Fibroblast of mammary gland (primary cell): Measurements from ENCODE around the gene ARHGAP21.

ENCODE experiments used
- DNase-seq: peaks from one replicate; pipeline ENCODE4 v3.0.0-alpha.2; 2010; ENCODE audit warnings: low read depth
- H3K4me3 ChIP-seq: 2 replicates; pipeline ENCODE4 v1.5.1; 2011; ENCODE audit warnings: low read depth, mild to moderate bottlenecking, low read length, moderate library complexity; ENCODE audit not compliant: control insufficient read depth
- TF ChIP-seq, protein P1 (sequence below): conservative IDR thresholded peaks from 2 replicates; pipeline ENCODE4 v1.5.1; 2011; ENCODE audit warnings: low read depth, low read length, inconsistent platforms; ENCODE audit not compliant: control insufficient read depth, insufficient read depth

The ARHGAP21 gene

GRCh38 chr10:24618401-24618800, 105.3 kb downstream of the ARHGAP21 start:
- H3K4me3 ChIP-seq, result no peak overlapping the region
- DNase-seq, result no peak
- TF ChIP-seq, protein P1, sequence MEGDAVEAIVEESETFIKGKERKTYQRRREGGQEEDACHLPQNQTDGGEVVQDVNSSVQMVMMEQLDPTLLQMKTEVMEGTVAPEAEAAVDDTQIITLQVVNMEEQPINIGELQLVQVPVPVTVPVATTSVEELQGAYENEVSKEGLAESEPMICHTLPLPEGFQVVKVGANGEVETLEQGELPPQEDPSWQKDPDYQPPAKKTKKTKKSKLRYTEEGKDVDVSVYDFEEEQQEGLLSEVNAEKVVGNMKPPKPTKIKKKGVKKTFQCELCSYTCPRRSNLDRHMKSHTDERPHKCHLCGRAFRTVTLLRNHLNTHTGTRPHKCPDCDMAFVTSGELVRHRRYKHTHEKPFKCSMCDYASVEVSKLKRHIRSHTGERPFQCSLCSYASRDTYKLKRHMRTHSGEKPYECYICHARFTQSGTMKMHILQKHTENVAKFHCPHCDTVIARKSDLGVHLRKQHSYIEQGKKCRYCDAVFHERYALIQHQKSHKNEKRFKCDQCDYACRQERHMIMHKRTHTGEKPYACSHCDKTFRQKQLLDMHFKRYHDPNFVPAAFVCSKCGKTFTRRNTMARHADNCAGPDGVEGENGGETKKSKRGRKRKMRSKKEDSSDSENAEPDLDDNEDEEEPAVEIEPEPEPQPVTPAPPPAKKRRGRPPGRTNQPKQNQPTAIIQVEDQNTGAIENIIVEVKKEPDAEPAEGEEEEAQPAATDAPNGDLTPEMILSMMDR, result no peak

- DNase-seq, result peak; percentile 57
- H3K4me3 ChIP-seq, result no peak overlapping the region
- TF ChIP-seq, protein P1, result peak; percentile 84
These were observed 105.8 kb downstream of the ARHGAP21 start for GRCh38 chr10:24617771-24618396.

DNA sequence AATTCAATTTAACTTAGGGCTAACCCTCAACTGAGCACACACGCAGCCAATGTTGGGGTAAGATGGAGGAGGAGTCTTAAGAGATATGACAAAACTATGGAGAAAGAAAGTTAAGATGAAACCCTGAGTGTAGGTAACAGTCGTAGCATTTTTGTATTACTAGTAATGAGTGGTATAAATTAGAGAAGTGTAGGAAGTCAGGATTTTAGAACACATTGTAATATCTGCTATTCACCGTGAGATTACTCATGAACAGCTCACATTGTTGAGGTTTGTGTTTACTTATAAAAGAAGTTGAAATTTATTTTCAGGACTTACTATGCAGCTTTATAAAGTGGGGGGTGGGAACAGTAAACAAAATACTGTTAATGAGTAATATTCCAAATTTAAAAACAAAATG, 107.2 kb downstream of the ARHGAP21 start:
- DNase-seq, result peak; percentile 59
- TF ChIP-seq, protein P1, result no peak
- no peak overlapping the region for H3K4me3 ChIP-seq

DNA sequence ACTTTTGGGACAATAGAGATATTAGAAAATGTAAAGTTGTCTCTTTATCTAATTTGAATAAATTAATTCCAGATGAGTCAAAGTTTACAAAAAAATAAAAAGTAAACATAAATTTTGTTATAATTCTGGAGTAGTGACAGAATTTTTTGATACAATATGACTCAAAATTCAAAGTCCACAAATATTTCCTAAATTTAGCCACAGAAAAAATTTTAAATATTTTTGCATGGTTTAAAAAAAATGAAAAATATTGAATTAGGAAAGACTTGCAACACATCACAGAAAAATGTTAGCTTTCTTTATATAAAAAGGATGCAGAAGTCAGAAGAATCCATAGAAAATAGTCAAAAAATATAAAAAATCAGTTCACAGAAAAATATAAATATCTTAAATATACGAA, 117.7 kb downstream of the ARHGAP21 start:
- no peak for DNase-seq
- TF ChIP-seq, protein P1, result no peak
- no peak overlapping the region for H3K4me3 ChIP-seq

DNA sequence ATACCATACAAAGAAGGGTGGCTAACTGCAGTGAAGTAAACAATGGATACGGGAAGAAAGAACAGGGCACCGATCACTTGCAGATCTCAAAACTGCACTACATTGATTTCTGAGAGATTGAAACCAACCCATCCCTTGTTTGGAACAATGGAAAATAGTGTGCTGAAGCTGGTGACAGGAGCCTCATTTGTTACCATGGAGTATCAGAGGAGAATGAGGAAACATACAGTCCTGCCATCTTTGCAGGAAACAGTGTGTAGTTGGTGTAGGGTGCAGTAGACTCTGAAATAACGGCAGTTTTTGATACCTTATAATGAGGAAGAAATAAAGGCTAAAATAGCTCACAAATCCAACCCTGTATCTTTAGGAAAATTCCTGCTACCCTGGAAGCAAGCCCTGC, 118.5 kb downstream of the ARHGAP21 start:
- H3K4me3 ChIP-seq, result no peak overlapping the region
- no peak for DNase-seq
- TF ChIP-seq, protein P1, result no peak

DNA sequence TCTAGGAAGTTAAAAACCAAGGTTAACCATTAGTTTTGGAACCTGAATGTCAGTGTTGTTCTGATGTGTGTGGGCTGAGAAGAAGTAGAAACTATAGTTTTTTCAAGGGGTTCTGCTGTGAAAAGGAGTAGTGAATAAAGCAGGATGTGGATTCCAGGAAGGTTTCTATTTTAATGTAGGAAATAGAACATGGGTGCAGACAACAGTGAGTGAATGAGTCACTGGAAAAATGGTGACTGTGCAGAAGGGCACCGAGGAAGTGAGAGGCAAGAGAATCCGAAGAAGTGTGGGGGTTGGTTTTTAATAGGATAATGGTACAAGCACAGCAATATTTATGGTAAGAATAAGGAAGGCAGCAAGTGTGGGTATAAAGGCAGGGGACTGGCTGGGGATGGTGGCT, 120.4 kb downstream of the ARHGAP21 start:
- TF ChIP-seq, protein P1, result no peak
- no peak overlapping the region for H3K4me3 ChIP-seq
- DNase-seq, result peak; percentile 71

DNA sequence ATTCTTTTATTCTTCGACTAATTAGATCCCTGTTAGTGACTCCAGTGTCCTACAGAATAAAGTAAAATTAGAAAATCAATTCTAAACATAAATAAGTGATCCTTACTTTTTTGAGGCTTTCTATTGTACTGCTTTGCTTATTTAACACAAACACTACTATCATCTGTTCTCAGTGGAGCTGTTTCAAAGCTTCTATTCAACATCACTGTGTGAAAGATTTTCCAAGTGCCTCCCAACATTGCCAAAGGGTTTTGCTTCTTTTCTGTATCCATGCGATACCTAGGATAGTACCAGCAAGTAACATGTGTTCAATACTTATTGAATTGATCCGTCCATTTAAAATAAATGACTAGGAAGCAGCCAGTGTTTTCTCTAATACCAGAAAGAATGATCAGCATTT, 125.7 kb downstream of the ARHGAP21 start:
- no peak for DNase-seq
- no peak overlapping the region for H3K4me3 ChIP-seq
- TF ChIP-seq, protein P1, result no peak
